Renal cortical epithelial cell (primary cell): ENCODE data around the gene ENTPD2. TPM values are rescaled to one million over a fixed set of nuclear protein-coding genes. Genes with fewer than 3 reads are reported as not detected.
"Not testable (repeated sequence)": the region's sequence is repeated elsewhere in the genome, so short reads cannot be mapped to it uniquely, and the experiment has no call there.

ENCODE experiments used
- DNase-seq: peaks from one replicate; pipeline ENCODE4 v3.0.0-alpha.2; 2011; ENCODE audit warnings: low read depth
- total RNA-seq: library from RNA; depleted of rRNA; stranded (reverse); fragments of >200 nt; gene quantifications from 2 replicates; pipeline ENCODE4 v1.2.3, GENCODE V29; 2014

ENTPD2 gene
- total RNA-seq, 1 donor from 2014 or later = 0.35 TPM

DNA sequence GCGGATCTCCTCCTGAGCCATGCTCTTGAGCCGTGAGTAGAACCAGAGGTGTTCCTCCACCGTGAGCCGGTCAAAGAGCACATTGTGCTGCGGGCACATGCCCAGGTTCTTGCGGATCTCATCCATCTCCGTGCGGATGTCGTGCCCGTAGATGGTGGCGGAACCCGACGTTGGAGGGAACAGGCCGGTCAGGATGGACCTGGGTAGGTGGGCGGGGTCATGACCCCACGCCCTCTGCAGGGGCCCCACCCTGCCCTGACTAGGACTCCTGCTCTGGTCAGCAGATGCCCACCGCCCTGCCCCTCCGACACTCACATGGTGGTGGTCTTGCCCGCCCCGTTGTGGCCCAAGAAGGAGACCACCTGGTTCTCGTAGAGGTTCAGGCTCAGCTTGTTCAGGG, 37.9 kb downstream of the ENTPD2 start:
- no peak for DNase-seq

- no peak for DNase-seq
Observed at GRCh38 chr9:137015540-137015930, 38.3 kb downstream of the ENTPD2 start.

- DNase-seq = no peak
Observed at GRCh38 chr9:137014776-137015539, 38.9 kb downstream of the ENTPD2 start.

DNA sequence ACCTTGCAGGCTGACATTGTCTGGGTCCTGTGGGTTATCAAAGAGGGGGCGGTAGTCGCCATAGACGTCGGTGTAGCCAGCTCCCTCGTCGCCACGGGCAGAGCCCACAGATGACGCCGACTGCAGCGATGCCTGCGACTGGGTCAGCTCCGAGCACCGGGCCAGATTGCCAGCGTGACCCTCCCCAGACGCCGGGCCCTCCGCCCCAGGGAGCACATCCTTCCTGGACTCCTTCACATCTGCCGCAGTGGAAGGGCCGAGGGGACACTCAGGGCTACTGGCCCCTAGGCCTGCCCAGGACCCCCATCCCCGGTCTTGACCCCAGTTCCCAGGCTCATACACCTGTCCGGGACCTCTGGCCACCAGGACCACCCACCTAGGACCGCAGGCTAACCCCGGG, 39.7 kb downstream of the ENTPD2 start:
- no peak for DNase-seq

- DNase-seq = no peak
Observed at GRCh38 chr9:137013571-137013940, 40.3 kb downstream of the ENTPD2 start.

- DNase-seq = no peak
Observed at GRCh38 chr9:137012694-137013570, 40.9 kb downstream of the ENTPD2 start.

- DNase-seq = no peak
Observed at GRCh38 chr9:137011907-137012675, 41.8 kb downstream of the ENTPD2 start.

DNA sequence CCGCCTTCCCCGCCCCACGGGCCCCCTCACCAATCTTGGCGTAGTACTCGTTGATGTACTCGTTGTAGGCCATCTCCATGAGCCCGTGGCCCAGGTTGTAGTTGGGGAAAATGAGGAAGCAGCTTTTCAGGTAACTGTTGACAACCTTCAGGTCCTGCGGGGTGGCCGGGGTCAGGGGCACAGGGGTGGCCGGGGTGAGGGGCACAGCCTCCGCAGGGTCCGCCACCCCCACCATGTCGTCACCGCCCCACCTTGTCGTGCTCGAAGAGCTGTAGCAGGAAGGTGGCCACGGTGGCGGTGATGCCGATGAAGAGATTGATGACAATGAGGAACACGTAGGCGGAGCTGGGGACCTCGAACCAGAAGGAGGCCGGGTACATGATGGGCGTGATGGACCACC, 42.7 kb downstream of the ENTPD2 start:
- no peak for DNase-seq

DNA sequence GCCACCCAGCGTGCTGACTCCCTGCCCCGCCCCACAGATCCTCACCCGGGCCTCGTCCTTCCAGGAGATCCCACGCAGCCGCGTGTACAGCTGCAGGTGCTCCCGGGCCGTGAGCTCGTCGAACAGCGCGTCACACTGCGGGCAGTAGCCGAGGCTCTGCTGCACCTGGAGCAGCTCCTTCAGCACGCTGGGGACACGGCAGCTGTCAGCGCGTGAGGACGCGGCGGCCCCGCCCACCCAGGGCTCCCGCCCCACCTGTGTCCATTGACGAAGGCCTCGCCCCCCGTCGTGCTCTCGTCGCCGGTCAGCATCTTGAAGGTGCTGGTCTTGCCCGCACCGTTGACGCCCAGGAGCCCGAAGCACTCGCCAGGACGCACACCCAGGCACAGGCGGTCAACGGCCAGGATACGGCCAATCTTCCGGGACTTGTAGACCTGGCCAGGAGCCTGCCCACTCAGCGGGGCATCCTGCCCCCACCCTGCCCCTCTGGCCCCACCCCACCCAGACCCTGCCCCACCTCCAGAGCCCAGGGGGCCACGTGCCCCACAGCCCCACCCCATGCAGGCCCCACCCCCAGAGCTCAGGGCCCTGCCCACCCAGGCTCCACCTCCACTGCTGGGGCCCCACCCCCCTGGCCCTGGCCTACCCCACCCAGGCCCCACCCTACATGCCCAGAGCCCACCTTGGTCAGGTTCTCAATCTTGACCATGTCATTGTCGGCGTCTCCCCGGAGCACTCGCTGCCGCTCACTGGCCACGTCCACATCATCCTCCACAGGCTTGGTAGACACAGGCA, 43.7 kb downstream of the ENTPD2 start:
- DNase-seq = no peak

- no peak for DNase-seq
Observed at GRCh38 chr9:137009217-137009616, 44.6 kb downstream of the ENTPD2 start.

DNA sequence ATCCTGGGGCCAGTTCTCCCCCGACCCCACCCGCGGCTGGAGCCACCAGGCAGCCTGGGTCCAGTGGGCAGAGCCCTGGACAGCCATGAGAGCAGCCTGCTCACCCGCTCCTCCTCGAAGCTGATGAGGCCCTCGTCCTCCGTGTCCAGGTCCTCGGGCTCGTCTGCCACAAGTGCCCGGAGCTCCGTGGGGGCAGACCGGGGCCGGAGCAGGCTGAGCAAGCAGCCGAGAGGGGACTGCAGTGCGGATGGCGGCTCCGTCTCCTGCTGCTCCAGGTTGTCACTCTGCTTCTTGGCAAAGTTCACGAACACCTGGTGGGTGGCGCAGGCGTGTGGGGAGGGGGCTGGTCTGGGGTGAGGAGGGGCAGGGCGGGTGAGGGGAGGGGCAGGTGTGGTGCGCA, 45.5 kb downstream of the ENTPD2 start:
- no peak for DNase-seq

GRCh38 chr9:137007816-137008270, 46.0 kb downstream of the ENTPD2 start:
- no peak for DNase-seq

- DNase-seq = no peak
Observed at GRCh38 chr9:137007108-137007815, 46.6 kb downstream of the ENTPD2 start.

DNA sequence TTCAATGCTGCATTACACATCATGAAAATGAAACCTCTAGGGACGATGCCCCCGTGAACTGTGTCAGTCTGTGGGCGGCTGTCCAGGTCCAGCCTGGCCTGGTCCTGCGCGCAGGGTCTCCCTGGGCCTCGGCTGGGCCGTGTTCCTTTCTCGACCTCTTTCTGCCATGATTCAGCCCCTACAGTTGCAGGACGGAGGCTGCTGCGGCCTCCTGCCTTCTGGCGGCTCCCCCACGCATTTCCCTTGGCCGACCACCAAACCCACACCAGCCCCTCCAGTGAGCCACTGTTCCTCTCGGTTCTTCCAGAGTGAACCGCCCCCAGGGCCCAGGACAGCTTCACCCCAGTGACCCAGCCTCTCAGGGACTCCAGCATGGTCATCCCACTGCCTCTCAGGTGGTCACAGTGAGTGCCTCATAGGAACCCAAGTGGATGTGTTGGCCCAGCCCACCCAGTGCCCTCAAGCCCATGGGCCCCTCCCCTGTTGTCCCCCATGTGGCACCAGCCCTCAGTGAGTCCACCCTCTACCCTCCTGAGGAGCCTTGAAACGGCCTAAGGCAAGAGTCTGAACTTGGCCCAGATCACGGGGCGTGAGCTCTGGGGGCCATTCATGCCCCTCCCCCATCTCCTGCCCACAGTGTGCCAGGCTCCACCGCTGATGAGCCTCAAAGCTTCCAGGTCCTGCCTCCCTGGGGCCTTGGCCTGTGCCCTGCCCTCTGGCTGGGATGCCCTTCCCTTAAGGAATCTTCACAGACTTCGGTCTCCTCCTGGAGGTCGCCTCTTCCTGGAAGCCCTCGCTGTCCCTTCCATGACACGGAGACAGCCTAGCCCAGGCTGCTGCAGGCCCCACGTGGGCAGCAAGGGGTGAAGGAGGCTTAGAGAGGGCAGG, 47.5 kb downstream of the ENTPD2 start:
- DNase-seq = no peak

DNA sequence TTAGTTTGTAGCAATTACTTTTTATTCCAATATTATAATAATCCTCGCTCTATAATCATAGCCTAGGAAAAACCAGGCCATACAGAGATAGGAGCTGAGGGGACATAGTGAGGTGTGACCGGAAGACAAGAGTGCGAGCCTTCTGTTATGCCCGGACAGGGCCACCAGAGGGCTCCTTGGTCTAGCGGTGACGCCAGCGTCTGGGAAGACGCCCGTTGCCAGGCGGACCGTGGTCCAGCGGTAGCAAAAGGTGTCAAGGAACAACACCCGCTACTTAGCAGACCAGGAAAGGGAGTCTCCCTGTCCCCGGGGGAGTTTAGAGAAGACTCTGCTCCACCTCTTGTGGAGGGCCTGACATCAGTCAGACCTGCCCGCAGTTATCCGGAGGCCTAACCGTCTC, 49.6 kb downstream of the ENTPD2 start:
- not testable (repeated sequence) for DNase-seq

- no peak for DNase-seq
Observed at GRCh38 chr9:137002646-137003041, 51.2 kb downstream of the ENTPD2 start.

DNA sequence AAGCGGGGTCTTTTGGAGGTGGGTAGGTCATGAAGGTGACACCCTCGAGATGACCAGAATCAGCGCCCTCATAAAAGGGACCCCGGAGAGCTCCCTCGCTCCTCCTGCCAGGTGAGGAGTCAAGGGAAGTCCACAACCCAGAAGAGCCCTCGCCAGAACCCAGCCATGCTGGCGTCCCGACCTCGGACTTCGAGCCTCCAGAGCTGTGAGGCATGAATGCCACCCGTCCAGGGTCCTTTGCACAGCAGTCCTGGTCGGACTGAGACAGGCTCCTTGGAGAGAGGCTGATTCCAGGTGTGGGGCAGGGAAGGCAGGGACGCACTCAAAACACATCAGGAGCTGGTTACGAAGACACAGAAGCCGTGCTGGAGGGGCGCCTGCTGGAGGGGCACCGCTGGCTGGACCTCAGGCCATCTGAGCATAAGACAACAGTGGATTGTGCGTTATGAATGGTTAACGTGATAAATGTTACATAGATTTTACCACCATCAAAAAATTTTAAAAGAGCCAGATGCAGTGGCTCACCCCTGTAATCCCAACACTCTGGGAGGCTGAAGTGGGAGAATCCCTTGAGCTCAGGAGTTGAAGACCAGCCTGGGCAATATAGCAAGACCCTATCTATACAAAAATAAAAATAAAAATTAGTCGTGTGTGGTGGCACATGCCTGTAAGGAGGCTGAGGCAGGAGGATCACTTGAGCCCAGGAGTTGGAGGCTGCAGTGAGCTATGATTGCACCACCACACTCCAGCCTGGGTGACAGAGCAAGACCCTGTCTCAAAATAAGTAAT, 51.8 kb downstream of the ENTPD2 start:
- no peak for DNase-seq

- DNase-seq = peak; percentile 18
Observed at GRCh38 chr9:137000177-137000930, 53.5 kb downstream of the ENTPD2 start.
